Measurements from ENCODE around the gene RTL10. TPM values are rescaled to one million over a fixed set of nuclear protein-coding genes. Genes with fewer than 3 reads are reported as not detected.

The RTL10 gene
- total and polyA plus RNA-seq, 10 of the 15 experiments (the other 5 are each of a cell fraction or from before 2014, with no cell fraction given) = 5.3 to 18.1 (median 10.3) TPM

DNA sequence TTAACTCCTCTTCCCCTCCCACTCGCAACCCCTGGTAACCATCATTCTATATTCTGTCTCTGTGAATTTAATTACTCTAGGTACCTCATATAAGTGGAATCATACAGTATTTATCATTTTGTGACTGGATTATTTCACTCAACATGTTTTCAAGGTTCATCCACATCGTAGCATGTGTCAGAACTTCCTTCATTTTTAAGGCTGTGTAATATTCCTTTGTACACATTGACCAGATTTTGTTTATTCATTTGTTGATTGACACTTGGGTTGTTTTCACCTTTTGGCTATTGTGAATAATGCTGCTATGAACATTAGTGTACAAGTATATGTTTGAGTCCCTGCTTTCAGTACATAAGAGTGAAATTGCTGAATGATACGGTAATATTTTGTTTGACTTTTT is 2.7 kb upstream of the RTL10 start:
- intact Hi-C loops (cut with micrococcal nuclease; ENCODE audit: unreplicated experiment) (loop anchor here (5.0 kb wide), 1 partner anchor 85 kb away; the partner anchor contains the start of genes COMT and TXNRD2), in situ Hi-C loops (cut with MboI) (no loop called here)
- ChIA-PET CTCF (no interaction called here), RAD21 (ENCODE audit: unreplicated experiment) (no interaction called here), SMC1A (ENCODE audit: uncharacterized antibody, unreplicated experiment) (no interaction called here), POLR2A (no interaction called here)
- no peak for FAIRE-seq
- TF ChIP-seq PML (IDR thresholded peaks at IDR 0.05; ENCODE audit: low read length) (no peak), SUZ12 (IDR thresholded peaks at IDR 0.05; ENCODE audit: unreplicated experiment) (no peak), ZNF687 (IDR thresholded peaks at IDR 0.05) (no peak), NFYB (IDR thresholded peaks at IDR 0.05; ENCODE audit: insufficient read depth, low read depth, low read length) (no peak), RFX5 (IDR thresholded peaks at IDR 0.05; ENCODE audit: low read depth, low read length) (no peak), POLR2AphosphoS5 (IDR thresholded peaks at IDR 0.05; ENCODE audit: low read length) (no peak)
- TF ChIP-seq, protein P1, sequence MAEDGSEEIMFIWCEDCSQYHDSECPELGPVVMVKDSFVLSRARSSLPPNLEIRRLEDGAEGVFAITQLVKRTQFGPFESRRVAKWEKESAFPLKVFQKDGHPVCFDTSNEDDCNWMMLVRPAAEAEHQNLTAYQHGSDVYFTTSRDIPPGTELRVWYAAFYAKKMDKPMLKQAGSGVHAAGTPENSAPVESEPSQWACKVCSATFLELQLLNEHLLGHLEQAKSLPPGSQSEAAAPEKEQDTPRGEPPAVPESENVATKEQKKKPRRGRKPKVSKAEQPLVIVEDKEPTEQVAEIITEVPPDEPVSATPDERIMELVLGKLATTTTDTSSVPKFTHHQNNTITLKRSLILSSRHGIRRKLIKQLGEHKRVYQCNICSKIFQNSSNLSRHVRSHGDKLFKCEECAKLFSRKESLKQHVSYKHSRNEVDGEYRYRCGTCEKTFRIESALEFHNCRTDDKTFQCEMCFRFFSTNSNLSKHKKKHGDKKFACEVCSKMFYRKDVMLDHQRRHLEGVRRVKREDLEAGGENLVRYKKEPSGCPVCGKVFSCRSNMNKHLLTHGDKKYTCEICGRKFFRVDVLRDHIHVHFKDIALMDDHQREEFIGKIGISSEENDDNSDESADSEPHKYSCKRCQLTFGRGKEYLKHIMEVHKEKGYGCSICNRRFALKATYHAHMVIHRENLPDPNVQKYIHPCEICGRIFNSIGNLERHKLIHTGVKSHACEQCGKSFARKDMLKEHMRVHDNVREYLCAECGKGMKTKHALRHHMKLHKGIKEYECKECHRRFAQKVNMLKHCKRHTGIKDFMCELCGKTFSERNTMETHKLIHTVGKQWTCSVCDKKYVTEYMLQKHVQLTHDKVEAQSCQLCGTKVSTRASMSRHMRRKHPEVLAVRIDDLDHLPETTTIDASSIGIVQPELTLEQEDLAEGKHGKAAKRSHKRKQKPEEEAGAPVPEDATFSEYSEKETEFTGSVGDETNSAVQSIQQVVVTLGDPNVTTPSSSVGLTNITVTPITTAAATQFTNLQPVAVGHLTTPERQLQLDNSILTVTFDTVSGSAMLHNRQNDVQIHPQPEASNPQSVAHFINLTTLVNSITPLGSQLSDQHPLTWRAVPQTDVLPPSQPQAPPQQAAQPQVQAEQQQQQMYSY (CRISPR knock-in tag; IDR thresholded peaks at IDR 0.05) = no peak
- H3K9ac ChIP-seq (ENCODE audit: control insufficient read depth, insufficient read depth, low read length) = no peak overlapping the region
- H4K20me1 ChIP-seq (ENCODE audit: control insufficient read depth, insufficient read depth) = no peaks in the 10 kb centered on the region
- DNase-seq (ENCODE audit: low read depth, low spot score) = no peak
- H2AFZ ChIP-seq (ENCODE audit: control insufficient read depth, low read depth, low read length) = no peak overlapping the region
- no peaks in the 10 kb centered on the region for H3K9me3 ChIP-seq (replicated peaks; ENCODE audit: control insufficient read depth, insufficient read depth, low read length)
- H3K4me3 ChIP-seq = no peak overlapping the region
- H3K4me2 ChIP-seq (ENCODE audit: control insufficient read depth, insufficient read depth) = no peak overlapping the region
- whole genome bisulfite sequencing (ENCODE audit: insufficient coverage, insufficient replicate concordance, low lambda C conversion rate, missing lambda C conversion rate) = 92% methylated on average over 3 of the region's 3 CpGs
- no peaks in the 10 kb centered on the region for H3K27me3 ChIP-seq (replicated peaks in 1 of 2; ENCODE audit: control insufficient read depth in 2 of 2, insufficient read depth in 2 of 2, low read length in 1 of 2)
- peaks cover 9% of the 10 kb centered on the region for H3K4me1 ChIP-seq (ENCODE audit: control insufficient read depth, insufficient read depth, low read length)
- BruUV-seq (replicated peaks) = no TSS peak
- peaks cover 0 to under 1% of the 10 kb centered on the region in 2 experiments; a peak in 1 of 4 replicates for H3K36me3 ChIP-seq (ENCODE audit: control insufficient read depth in 2 of 2, insufficient read depth in 2 of 2, low read length in 1 of 2)
- no peak overlapping the region for H3K27ac ChIP-seq (ENCODE audit: control insufficient read depth, insufficient read depth)
- H3K79me2 ChIP-seq (ENCODE audit: control insufficient read depth, insufficient read depth, low read length) = peaks cover 37% of the 10 kb centered on the region
- ATAC-seq = no peak
